ENCODE measurements around the gene CWC27. TPM values are rescaled to one million over a fixed set of nuclear protein-coding genes. Genes with fewer than 3 reads are reported as not detected.

Gene CWC27
- polyA plus RNA-seq, 2 donors = 11.9 to 12.6 TPM

DNA sequence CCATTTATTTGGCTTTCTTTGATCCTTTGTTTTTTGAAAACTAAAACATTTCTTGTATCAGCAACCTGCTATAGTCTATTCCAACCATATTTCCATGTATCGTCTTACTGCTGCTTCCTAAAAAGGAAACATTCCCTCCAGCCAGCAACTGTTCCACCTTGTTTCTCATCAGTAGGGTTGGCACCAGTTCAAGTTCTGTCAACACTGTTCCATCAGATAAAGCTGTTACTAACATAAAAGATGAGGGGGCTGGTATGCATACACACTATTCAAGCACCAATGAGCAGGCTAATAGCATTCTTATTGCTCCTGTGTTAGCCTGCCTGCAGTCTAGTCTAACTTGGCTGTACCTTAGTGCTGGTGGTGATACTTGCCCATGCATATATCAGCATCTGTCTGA is 178.3 kb downstream of the CWC27 start:
- WGBS, 2 donors = 41 to 51% methylated on average over 1 of the region's 1 CpG
- H3K27me3 ChIP-seq (ENCODE audit: control insufficient read depth in 1 of 2, insufficient read depth in 2 of 2, low read length in 2 of 2) = no peaks in the 10 kb centered on the region
- H3K9me3 ChIP-seq (ENCODE audit: control insufficient read depth in 2 of 2, insufficient read depth in 1 of 2, low read depth in 1 of 2, low read length in 1 of 2) = no peaks in the 10 kb centered on the region
- no peaks in the 10 kb centered on the region for H3K4me1 ChIP-seq (ENCODE audit: control insufficient read depth in 2 of 2, insufficient read depth in 2 of 2, low read length in 1 of 2)
- no peaks in the 10 kb centered on the region for H3K36me3 ChIP-seq (ENCODE audit: control insufficient read depth in 2 of 2, insufficient read depth in 2 of 2, low read length in 1 of 2)
- no peak overlapping the region for H3K27ac ChIP-seq (ENCODE audit: low read depth in 2 of 2, low read length in 1 of 2)
- H3K4me3 ChIP-seq (ENCODE audit: low read depth in 1 of 2, low read length in 2 of 2) = no peak overlapping the region

- H3K9me3 ChIP-seq (ENCODE audit: control insufficient read depth in 2 of 2, insufficient read depth in 1 of 2, low read depth in 1 of 2, low read length in 1 of 2) = no peaks in the 10 kb centered on the region
- H3K27me3 ChIP-seq (ENCODE audit: control insufficient read depth in 1 of 2, insufficient read depth in 2 of 2, low read length in 2 of 2) = no peaks in the 10 kb centered on the region
- H3K4me3 ChIP-seq (ENCODE audit: low read depth in 1 of 2, low read length in 2 of 2) = no peak overlapping the region
- no peaks in the 10 kb centered on the region for H3K36me3 ChIP-seq (ENCODE audit: control insufficient read depth in 2 of 2, insufficient read depth in 2 of 2, low read length in 1 of 2)
- H3K27ac ChIP-seq (ENCODE audit: low read depth in 2 of 2, low read length in 1 of 2) = no peak overlapping the region
- no peaks in the 10 kb centered on the region for H3K4me1 ChIP-seq (ENCODE audit: control insufficient read depth in 2 of 2, insufficient read depth in 2 of 2, low read length in 1 of 2)
These were observed 179.1 kb downstream of the CWC27 start for GRCh38 chr5:64947801-64948200.

DNA sequence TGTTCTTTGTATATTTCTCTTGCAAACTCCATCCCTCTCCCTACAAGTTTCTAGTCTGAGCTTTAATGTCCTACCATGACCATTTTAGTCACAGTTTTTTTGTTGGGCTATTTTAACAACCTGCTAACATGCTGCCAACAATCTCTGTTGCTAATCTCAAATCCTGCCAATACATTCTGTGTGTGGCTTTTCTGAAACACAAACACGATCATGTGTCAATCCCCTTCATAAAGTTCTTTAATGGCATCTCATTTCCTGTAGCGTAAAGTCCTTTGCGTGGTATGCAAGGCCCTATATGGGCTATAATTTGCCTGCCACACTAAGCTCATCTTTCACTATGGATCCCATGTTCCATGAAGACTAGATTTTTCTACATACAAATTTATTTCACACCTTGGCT is 180.6 kb downstream of the CWC27 start:
- Histone ChIP-seq H3K27ac (ENCODE audit: low read depth in 2 of 2, low read length in 1 of 2) (no peak overlapping the region), H3K9me3 (ENCODE audit: control insufficient read depth in 2 of 2, insufficient read depth in 1 of 2, low read depth in 1 of 2, low read length in 1 of 2) (no peaks in the 10 kb centered on the region), H3K36me3 (ENCODE audit: control insufficient read depth in 2 of 2, insufficient read depth in 2 of 2, low read length in 1 of 2) (no peaks in the 10 kb centered on the region), H3K4me1 (ENCODE audit: control insufficient read depth in 2 of 2, insufficient read depth in 2 of 2, low read length in 1 of 2) (no peaks in the 10 kb centered on the region), H3K27me3 (ENCODE audit: control insufficient read depth in 1 of 2, insufficient read depth in 2 of 2, low read length in 2 of 2) (no peaks in the 10 kb centered on the region), H3K4me3 (ENCODE audit: low read depth in 1 of 2, low read length in 2 of 2) (no peak overlapping the region)
- WGBS, 2 donors = 80 to 82% methylated on average over 3 of the region's 3 CpGs

DNA sequence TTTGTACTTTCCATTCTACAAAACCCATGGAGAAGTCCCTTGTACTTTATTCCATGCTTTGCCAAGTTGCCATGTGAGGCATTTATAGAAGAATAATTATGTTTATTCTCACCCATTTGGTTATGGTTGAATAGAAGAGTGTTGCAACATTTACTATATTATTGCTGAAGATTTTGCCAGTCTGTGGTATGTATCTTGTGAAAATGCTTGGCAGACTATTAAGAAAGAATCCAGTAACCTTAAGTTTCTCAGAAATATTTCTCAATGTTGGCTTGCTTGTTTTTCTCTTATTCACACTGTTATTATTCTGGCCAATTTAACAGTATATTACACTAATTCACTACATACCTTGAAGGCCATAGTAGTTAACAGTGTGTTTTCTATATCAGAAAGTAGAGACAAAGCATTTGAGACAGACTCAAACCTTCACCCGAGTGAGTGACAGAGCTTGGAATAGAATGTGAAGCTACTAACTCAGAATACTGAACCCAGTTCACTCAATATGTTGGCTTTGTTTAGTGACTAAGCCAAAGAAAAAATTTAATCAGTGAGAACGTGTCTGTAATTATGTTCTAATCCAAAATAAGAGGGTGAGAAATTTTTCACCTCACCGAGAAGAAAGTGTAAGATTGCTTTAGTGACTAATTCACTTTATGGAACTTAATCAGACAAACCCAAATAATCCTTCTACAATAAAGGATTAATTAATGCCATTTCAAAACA is 184.4 kb downstream of the CWC27 start:
- Histone ChIP-seq H3K4me1 (ENCODE audit: control insufficient read depth in 2 of 2, insufficient read depth in 2 of 2, low read length in 1 of 2) (no peaks in the 10 kb centered on the region), H3K27me3 (ENCODE audit: control insufficient read depth in 1 of 2, insufficient read depth in 2 of 2, low read length in 2 of 2) (no peaks in the 10 kb centered on the region), H3K4me3 (ENCODE audit: low read depth in 1 of 2, low read length in 2 of 2) (no peak overlapping the region), H3K9me3 (ENCODE audit: control insufficient read depth in 2 of 2, insufficient read depth in 1 of 2, low read depth in 1 of 2, low read length in 1 of 2) (no peaks in the 10 kb centered on the region), H3K36me3 (ENCODE audit: control insufficient read depth in 2 of 2, insufficient read depth in 2 of 2, low read length in 1 of 2) (no peaks in the 10 kb centered on the region), H3K27ac (ENCODE audit: low read depth in 2 of 2, low read length in 1 of 2) (no peak overlapping the region)
- WGBS, 2 donors = 76 to 80% methylated on average over 3 of the region's 3 CpGs

- WGBS, 2 donors = 100% methylated on average over 1 of the region's 1 CpG
- H3K27ac ChIP-seq (ENCODE audit: low read depth in 2 of 2, low read length in 1 of 2) = no peak overlapping the region
- H3K27me3 ChIP-seq (ENCODE audit: control insufficient read depth in 1 of 2, insufficient read depth in 2 of 2, low read length in 2 of 2) = no peaks in the 10 kb centered on the region
- H3K4me3 ChIP-seq (ENCODE audit: low read depth in 1 of 2, low read length in 2 of 2) = no peak overlapping the region
- no peaks in the 10 kb centered on the region for H3K36me3 ChIP-seq (ENCODE audit: control insufficient read depth in 2 of 2, insufficient read depth in 2 of 2, low read length in 1 of 2)
- no peaks in the 10 kb centered on the region for H3K4me1 ChIP-seq (ENCODE audit: control insufficient read depth in 2 of 2, insufficient read depth in 2 of 2, low read length in 1 of 2)
- H3K9me3 ChIP-seq (ENCODE audit: control insufficient read depth in 2 of 2, insufficient read depth in 1 of 2, low read depth in 1 of 2, low read length in 1 of 2) = no peaks in the 10 kb centered on the region
These were observed 185.8 kb downstream of the CWC27 start for GRCh38 chr5:64954518-64954917.

DNA sequence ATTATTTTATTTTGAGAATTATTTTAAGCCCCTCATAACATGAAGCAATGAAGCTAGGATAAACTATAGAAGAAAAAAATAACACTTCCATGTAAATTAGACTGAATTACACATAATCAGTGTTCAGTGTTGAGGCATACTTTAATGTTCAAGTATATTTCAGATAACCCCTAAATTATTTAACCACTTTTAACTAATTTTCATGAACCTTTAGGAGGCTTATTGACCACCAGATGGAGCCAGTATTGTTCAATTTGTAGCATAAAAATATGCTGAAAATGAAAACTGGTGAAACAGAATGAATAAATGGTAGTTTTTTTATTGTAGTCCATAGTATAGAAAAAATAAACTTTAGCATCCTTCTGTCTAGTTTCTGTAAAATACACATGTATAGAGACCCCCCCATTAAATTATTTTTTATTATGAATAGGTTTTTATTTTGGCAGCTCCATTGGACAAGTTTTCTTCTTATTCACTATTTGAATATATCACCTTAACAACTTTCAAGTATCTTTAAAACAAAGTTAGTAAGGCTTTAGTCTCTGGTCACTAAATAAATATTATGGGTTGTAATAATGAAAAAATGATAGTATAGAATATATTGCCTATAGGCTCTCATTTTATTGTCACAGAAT is 190.1 kb downstream of the CWC27 start:
- Histone ChIP-seq H3K4me3 (ENCODE audit: low read depth in 1 of 2, low read length in 2 of 2) (no peak overlapping the region), H3K27me3 (ENCODE audit: control insufficient read depth in 1 of 2, insufficient read depth in 2 of 2, low read length in 2 of 2) (no peaks in the 10 kb centered on the region)

GRCh38 chr5:64963278-64963677 is 194.5 kb downstream of the CWC27 start:
- Histone ChIP-seq H3K27ac (ENCODE audit: low read depth in 2 of 2, low read length in 1 of 2) (no peak overlapping the region), H3K4me1 (ENCODE audit: control insufficient read depth in 2 of 2, insufficient read depth in 2 of 2, low read length in 1 of 2) (no peaks in the 10 kb centered on the region), H3K4me3 (ENCODE audit: low read depth in 1 of 2, low read length in 2 of 2) (no peak overlapping the region), H3K27me3 (ENCODE audit: control insufficient read depth in 1 of 2, insufficient read depth in 2 of 2, low read length in 2 of 2) (no peaks in the 10 kb centered on the region), H3K9me3 (ENCODE audit: control insufficient read depth in 2 of 2, insufficient read depth in 1 of 2, low read depth in 1 of 2, low read length in 1 of 2) (no peaks in the 10 kb centered on the region), H3K36me3 (ENCODE audit: control insufficient read depth in 2 of 2, insufficient read depth in 2 of 2, low read length in 1 of 2) (no peaks in the 10 kb centered on the region)
- WGBS, 2 donors = 90 to 91% methylated on average over 1 of the region's 1 CpG

More for the DNA sequence above, 190.1 kb downstream of the CWC27 start:
- H3K36me3 ChIP-seq (ENCODE audit: control insufficient read depth in 2 of 2, insufficient read depth in 2 of 2, low read length in 1 of 2) = no peaks in the 10 kb centered on the region
- H3K27ac ChIP-seq (ENCODE audit: low read depth in 2 of 2, low read length in 1 of 2) = no peak overlapping the region
- H3K4me1 ChIP-seq (ENCODE audit: control insufficient read depth in 2 of 2, insufficient read depth in 2 of 2, low read length in 1 of 2) = no peaks in the 10 kb centered on the region
- H3K9me3 ChIP-seq (ENCODE audit: control insufficient read depth in 2 of 2, insufficient read depth in 1 of 2, low read depth in 1 of 2, low read length in 1 of 2) = no peaks in the 10 kb centered on the region

DNA sequence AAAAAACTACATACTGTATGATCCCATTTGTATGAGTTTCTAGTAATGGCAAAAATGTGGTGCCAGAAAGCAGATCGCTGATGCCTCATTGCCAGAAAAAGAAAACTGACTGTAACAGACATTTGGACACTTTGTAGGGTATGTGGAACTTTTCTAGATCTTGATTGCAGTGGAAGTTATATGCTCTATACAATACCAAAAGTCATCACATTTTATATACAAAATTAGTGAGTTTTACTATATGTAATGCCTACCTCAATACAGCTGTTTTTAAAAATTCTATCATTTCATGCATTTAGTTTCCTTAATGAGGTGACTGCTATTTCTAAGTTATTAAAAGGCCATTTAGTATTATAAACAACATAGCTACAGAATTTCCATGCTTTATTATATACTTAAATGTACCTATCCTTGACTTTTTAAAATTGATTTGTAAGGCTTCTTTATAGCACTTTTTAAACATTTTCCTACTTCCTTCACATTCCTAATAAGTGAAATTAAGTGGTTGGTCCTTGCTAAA is 199.9 kb downstream of the CWC27 start:
- Histone ChIP-seq H3K4me1 (ENCODE audit: control insufficient read depth in 2 of 2, insufficient read depth in 2 of 2, low read length in 1 of 2) (no peaks in the 10 kb centered on the region), H3K36me3 (ENCODE audit: control insufficient read depth in 2 of 2, insufficient read depth in 2 of 2, low read length in 1 of 2) (peaks cover 0 to 2% of the 10 kb centered on the region in 2 donors), H3K9me3 (ENCODE audit: control insufficient read depth in 2 of 2, insufficient read depth in 1 of 2, low read depth in 1 of 2, low read length in 1 of 2) (no peaks in the 10 kb centered on the region), H3K27ac (ENCODE audit: low read depth in 2 of 2, low read length in 1 of 2) (no peak overlapping the region), H3K4me3 (ENCODE audit: low read depth in 1 of 2, low read length in 2 of 2) (no peak overlapping the region), H3K27me3 (ENCODE audit: control insufficient read depth in 1 of 2, insufficient read depth in 2 of 2, low read length in 2 of 2) (no peaks in the 10 kb centered on the region)
- 97 to 100% methylated on average over 1 of the region's 1 CpG for WGBS, 2 donors

- Histone ChIP-seq H3K36me3 (ENCODE audit: control insufficient read depth in 2 of 2, insufficient read depth in 2 of 2, low read length in 1 of 2) (peaks cover 0 to 2% of the 10 kb centered on the region in 2 donors), H3K9me3 (ENCODE audit: control insufficient read depth in 2 of 2, insufficient read depth in 1 of 2, low read depth in 1 of 2, low read length in 1 of 2) (no peaks in the 10 kb centered on the region), H3K27me3 (ENCODE audit: control insufficient read depth in 1 of 2, insufficient read depth in 2 of 2, low read length in 2 of 2) (no peaks in the 10 kb centered on the region), H3K27ac (ENCODE audit: low read depth in 2 of 2, low read length in 1 of 2) (no peak overlapping the region), H3K4me3 (ENCODE audit: low read depth in 1 of 2, low read length in 2 of 2) (no peak overlapping the region), H3K4me1 (ENCODE audit: control insufficient read depth in 2 of 2, insufficient read depth in 2 of 2, low read length in 1 of 2) (no peaks in the 10 kb centered on the region)
- 85 to 88% methylated on average over 5 of the region's 5 CpGs for WGBS, 2 donors
These were observed 200.8 kb downstream of the CWC27 start for GRCh38 chr5:64969578-64969977.

DNA sequence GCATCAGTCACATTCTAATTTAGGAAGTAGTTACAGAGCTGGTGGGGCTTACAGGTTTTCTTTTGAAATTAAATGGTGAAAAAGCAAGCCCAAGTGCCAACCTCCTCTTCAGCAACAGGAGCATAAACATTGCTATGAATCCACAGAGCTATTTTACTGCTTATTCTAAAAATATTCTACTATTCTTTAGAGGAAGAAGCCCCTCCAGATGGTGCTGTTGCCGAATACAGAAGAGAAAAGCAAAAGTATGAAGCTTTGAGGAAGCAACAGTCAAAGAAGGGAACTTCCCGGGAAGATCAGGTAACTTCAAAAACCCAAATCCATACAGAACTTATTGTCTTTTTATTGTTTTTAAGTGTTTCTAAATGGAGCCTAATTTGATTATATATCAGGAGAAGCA is 202.8 kb downstream of the CWC27 start:
- WGBS, 2 donors = 62 to 65% methylated on average over 2 of the region's 2 CpGs
- no peaks in the 10 kb centered on the region for H3K9me3 ChIP-seq (ENCODE audit: control insufficient read depth in 2 of 2, insufficient read depth in 1 of 2, low read depth in 1 of 2, low read length in 1 of 2)
- H3K27ac ChIP-seq (ENCODE audit: low read depth in 2 of 2, low read length in 1 of 2) = no peak overlapping the region
- H3K4me3 ChIP-seq (ENCODE audit: low read depth in 1 of 2, low read length in 2 of 2) = no peak overlapping the region
- H3K4me1 ChIP-seq (ENCODE audit: control insufficient read depth in 2 of 2, insufficient read depth in 2 of 2, low read length in 1 of 2) = no peaks in the 10 kb centered on the region
- no peaks in the 10 kb centered on the region for H3K27me3 ChIP-seq (ENCODE audit: control insufficient read depth in 1 of 2, insufficient read depth in 2 of 2, low read length in 2 of 2)
- H3K36me3 ChIP-seq (ENCODE audit: control insufficient read depth in 2 of 2, insufficient read depth in 2 of 2, low read length in 1 of 2) = peaks cover 0 to 2% of the 10 kb centered on the region in 2 donors
